Smooth muscle cell (in vitro differentiated cells): ENCODE data around the gene DCAF7. TPM values are rescaled to one million over a fixed set of nuclear protein-coding genes. Genes with fewer than 3 reads are reported as not detected.

Source experiments
- DNase-seq: peaks from one replicate; lab custom pipeline; 2025; ENCODE audit not compliant: unreplicated experiment; lab: John Stamatoyannopoulos, UW
- H2AFZ ChIP-seq: fragments of 200-600 bp; sonication (generic); 2 replicates; pipeline ENCODE4 v1.6.0; 2016; ENCODE audit warnings: antibody characterized with exemption, low read depth, mild to moderate bottlenecking
- H3F3A ChIP-seq: fragments of 200-600 bp; sonication (generic); 2 replicates; pipeline ENCODE4 v1.6.0; 2017; ENCODE audit warnings: antibody characterized with exemption, low read depth
- H3K27ac ChIP-seq: fragments of 200-600 bp; sonication (generic); 2 replicates; pipeline ENCODE4 v1.5.1; 2016; ENCODE audit warnings: low read depth, mild to moderate bottlenecking
- H3K27me3 ChIP-seq: fragments of 200-600 bp; sonication (generic); 2 replicates; pipeline ENCODE4 v1.6.1; 2016; ENCODE audit warnings: low read depth, mild to moderate bottlenecking
- H3K36me3 ChIP-seq: fragments of 200-600 bp; sonication (generic); 2 replicates; pipeline ENCODE4 v1.5.1; 2016; ENCODE audit warnings: low read depth
- H3K4me1 ChIP-seq: fragments of 200-600 bp; sonication (generic); 2 replicates; pipeline ENCODE4 v1.5.1; 2016; ENCODE audit warnings: low read depth
- H3K4me2 ChIP-seq: fragments of 200-600 bp; sonication (generic); 2 replicates; pipeline ENCODE4 v1.6.0; 2016; ENCODE audit warnings: mild to moderate bottlenecking
- H3K4me3 ChIP-seq: fragments of 200-600 bp; sonication (generic); 2 replicates; pipeline ENCODE4 v1.5.1; 2016; ENCODE audit warnings: mild to moderate bottlenecking
- H3K79me2 ChIP-seq: fragments of 200-600 bp; sonication (generic); 2 replicates; pipeline ENCODE4 v1.6.0; 2016; ENCODE audit warnings: low read depth, mild to moderate bottlenecking
- H3K9ac ChIP-seq: fragments of 200-600 bp; sonication (generic); 2 replicates; pipeline ENCODE4 v1.6.0; 2016; ENCODE audit warnings: low read depth
- H3K9me3 ChIP-seq: fragments of 200-600 bp; sonication (generic); replicated peaks from 2 replicates; pipeline ENCODE4 v1.5.1; 2016; ENCODE audit warnings: low read depth
- H4K20me1 ChIP-seq: fragments of 200-600 bp; sonication (generic); 2 replicates; pipeline ENCODE4 v1.6.0; 2016; ENCODE audit warnings: low read depth
- WGBS: methylation state at CpG from one replicate; pipeline ENCODE4 v1.1.7; 2016; ENCODE audit warnings: low lambda C conversion rate; 5-methylcytosine and 5-hydroxymethylcytosine counted together
- polyA plus RNA-seq: library from polyadenylated mRNA; unstranded; fragments of >200 nt; fragmentation: Nextera tagmentation; extraction: Ambion mirVana; gene quantifications from 2 replicates; pipeline ENCODE4 v1.2.1, GENCODE V29; 2016
- total RNA-seq: library from RNA; depleted of rRNA; stranded (reverse); fragments of >200 nt; gene quantifications from 2 replicates; pipeline ENCODE4 v1.2.3, GENCODE V29; 2014
- TF ChIP-seq, protein P1 (sequence below): fragments of 200-600 bp; sonication (generic); IDR thresholded peaks from 2 replicates; pipeline ENCODE4 v1.5.1; 2017; ENCODE audit warnings: borderline replicate concordance, mild to moderate bottlenecking, antibody characterized with exemption; ENCODE audit not compliant: insufficient read depth, poor library complexity, severe bottlenecking

Gene DCAF7
- total and polyA plus RNA-seq, 2 experiments from 2014 or later = 36.8 to 50.2 TPM

GRCh38 chr17:63587770-63588169, 37.5 kb downstream of the DCAF7 start:
- Histone ChIP-seq H3F3A (no peaks in the 10 kb centered on the region), H3K27ac (no peak overlapping the region), H3K9ac (no peak overlapping the region), H2AFZ (no peak overlapping the region), H3K36me3 (peaks cover 14% of the 10 kb centered on the region), H3K9me3 (no peaks in the 10 kb centered on the region), H3K4me2 (no peak overlapping the region), H3K27me3 (no peaks in the 10 kb centered on the region), H3K4me1 (no peaks in the 10 kb centered on the region), H3K79me2 (no peaks in the 10 kb centered on the region), H3K4me3 (no peak overlapping the region), H4K20me1 (peaks cover 15% of the 10 kb centered on the region)
- TF ChIP-seq, protein P1, sequence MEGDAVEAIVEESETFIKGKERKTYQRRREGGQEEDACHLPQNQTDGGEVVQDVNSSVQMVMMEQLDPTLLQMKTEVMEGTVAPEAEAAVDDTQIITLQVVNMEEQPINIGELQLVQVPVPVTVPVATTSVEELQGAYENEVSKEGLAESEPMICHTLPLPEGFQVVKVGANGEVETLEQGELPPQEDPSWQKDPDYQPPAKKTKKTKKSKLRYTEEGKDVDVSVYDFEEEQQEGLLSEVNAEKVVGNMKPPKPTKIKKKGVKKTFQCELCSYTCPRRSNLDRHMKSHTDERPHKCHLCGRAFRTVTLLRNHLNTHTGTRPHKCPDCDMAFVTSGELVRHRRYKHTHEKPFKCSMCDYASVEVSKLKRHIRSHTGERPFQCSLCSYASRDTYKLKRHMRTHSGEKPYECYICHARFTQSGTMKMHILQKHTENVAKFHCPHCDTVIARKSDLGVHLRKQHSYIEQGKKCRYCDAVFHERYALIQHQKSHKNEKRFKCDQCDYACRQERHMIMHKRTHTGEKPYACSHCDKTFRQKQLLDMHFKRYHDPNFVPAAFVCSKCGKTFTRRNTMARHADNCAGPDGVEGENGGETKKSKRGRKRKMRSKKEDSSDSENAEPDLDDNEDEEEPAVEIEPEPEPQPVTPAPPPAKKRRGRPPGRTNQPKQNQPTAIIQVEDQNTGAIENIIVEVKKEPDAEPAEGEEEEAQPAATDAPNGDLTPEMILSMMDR = no peak
- no peak for DNase-seq
- WGBS = 98% methylated on average over 5 of the region's 5 CpGs

DNA sequence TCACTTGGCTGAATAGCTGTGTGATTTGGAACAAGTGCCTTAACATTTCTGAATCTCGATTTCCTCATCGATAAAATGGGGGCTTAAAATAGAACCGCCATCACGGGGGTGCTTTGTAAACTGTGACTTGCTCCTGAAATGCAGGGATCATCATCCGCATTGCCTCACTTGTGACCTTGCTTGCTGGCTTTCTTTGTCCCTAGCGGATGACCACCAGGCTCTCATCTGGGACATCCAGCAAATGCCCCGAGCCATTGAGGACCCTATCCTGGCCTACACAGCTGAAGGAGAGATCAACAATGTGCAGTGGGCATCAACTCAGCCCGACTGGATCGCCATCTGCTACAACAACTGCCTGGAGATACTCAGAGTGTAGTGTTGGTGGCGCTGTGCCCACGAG, 38.5 kb downstream of the DCAF7 start:
- H4K20me1 ChIP-seq = peaks cover 14% of the 10 kb centered on the region
- TF ChIP-seq, protein P1 = no peak

DNA sequence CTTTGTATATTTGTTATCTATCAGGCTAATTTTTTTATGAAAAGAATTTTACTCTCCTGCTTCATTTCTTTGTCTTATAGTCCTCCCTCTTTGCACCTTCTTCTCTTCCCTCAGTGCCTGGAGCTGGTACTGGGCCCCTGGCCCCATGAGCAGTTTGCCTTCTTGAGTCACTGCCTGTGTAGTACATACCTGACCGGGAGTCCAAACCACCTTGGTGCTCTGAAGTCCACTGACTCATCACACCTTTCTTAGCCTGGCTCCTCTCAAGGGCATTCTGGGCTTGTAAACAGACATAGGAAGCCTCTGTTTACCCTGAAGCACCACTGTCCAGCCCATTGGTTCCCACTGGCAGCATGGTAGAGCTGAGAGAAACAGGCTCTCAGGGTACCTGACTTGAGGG, 39.4 kb downstream of the DCAF7 start:
- WGBS = 81% methylated on average over 1 of the region's 1 CpG
- Histone ChIP-seq H3K9me3 (no peaks in the 10 kb centered on the region), H3K27me3 (no peaks in the 10 kb centered on the region), H3K4me1 (no peaks in the 10 kb centered on the region), H3K9ac (no peak overlapping the region), H3K4me2 (no peak overlapping the region), H2AFZ (no peak overlapping the region), H3K36me3 (peaks cover 10% of the 10 kb centered on the region), H3K27ac (no peak overlapping the region), H3K4me3 (no peak overlapping the region), H3K79me2 (no peaks in the 10 kb centered on the region), H3F3A (no peaks in the 10 kb centered on the region), H4K20me1 (peaks cover 12% of the 10 kb centered on the region)
- TF ChIP-seq, protein P1 = no peak
- no peak for DNase-seq

More for the DNA sequence above, 38.5 kb downstream of the DCAF7 start:
- no peaks in the 10 kb centered on the region for H3F3A ChIP-seq
- H3K4me3 ChIP-seq = no peak overlapping the region
- no peaks in the 10 kb centered on the region for H3K4me1 ChIP-seq
- no peak overlapping the region for H3K27ac ChIP-seq
- H3K36me3 ChIP-seq = peaks cover 10% of the 10 kb centered on the region
- no peak for DNase-seq
- no peak overlapping the region for H3K4me2 ChIP-seq
- no peaks in the 10 kb centered on the region for H3K79me2 ChIP-seq
- no peak overlapping the region for H2AFZ ChIP-seq
- H3K9me3 ChIP-seq = no peaks in the 10 kb centered on the region
- no peak overlapping the region for H3K9ac ChIP-seq
- H3K27me3 ChIP-seq = no peaks in the 10 kb centered on the region
- 96% methylated on average over 11 of the region's 11 CpGs for WGBS

GRCh38 chr17:63592797-63593196, 42.5 kb downstream of the DCAF7 start:
- Histone ChIP-seq H4K20me1 (peaks cover 6% of the 10 kb centered on the region), H3K36me3 (peaks cover 10% of the 10 kb centered on the region), H3K4me3 (no peak overlapping the region), H3K9me3 (no peaks in the 10 kb centered on the region), H3K9ac (no peak overlapping the region), H3K4me1 (no peaks in the 10 kb centered on the region), H3F3A (no peaks in the 10 kb centered on the region), H3K4me2 (no peak overlapping the region), H3K79me2 (no peaks in the 10 kb centered on the region), H2AFZ (no peak overlapping the region), H3K27me3 (no peaks in the 10 kb centered on the region), H3K27ac (no peak overlapping the region)
- DNase-seq = no peak
- TF ChIP-seq, protein P1 = no peak
- WGBS = 95% methylated on average over 3 of the region's 3 CpGs
